HG03460 (cell line): Measurements from ENCODE around the gene PELI3.
A peak's percentile ranks its signal among the peaks of the same experiment; 100 is the strongest.

Experiments
- ATAC-seq: cut with Tn5 transposase; IDR thresholded peaks from one replicate; pipeline ENCODE4 v1.9.1; 2021; ENCODE audit not compliant: unreplicated experiment

Gene PELI3

DNA sequence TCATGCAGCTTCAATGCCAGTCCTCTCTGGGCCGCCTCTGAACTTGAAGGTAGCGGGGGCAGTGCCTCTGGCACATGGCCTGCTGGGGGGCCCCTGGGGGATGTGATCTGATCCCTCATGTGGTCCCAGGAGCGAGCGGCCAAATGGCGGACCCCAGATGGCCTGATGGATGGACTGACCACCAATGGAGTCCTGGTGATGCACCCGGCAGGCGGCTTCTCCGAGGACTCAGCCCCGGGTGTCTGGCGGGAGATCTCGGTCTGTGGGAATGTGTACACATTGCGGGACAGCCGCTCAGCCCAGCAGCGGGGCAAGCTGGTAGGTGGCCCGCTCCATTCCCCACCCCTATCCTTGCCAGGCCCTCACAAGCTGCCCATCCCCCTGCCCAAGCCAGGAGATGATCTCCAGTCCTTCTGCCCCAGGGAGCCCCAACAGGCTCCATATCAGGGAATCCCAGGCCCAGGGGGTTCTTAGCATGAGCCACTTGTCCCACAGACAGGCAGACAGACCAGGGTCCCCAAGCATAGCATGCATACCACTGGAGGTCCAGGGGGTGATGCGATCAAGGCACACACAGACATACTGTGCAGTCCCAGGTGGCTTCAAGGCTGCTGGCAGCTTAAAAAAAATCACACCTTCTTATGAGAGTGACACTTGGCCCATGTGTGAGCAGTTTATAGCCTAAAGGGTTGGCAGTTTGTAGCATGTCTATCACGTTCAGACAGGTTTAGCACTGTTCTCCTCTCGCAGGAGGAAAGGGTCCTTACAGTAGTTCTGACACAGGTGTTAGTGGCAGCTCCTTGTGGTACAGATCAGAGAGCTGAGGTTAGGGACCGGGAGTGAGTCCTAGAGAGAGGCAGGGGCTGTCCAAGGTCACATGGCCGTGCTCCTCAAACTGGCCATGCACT lies 7.2 kb downstream of the PELI3 start:
- ATAC-seq: no peak

DNA sequence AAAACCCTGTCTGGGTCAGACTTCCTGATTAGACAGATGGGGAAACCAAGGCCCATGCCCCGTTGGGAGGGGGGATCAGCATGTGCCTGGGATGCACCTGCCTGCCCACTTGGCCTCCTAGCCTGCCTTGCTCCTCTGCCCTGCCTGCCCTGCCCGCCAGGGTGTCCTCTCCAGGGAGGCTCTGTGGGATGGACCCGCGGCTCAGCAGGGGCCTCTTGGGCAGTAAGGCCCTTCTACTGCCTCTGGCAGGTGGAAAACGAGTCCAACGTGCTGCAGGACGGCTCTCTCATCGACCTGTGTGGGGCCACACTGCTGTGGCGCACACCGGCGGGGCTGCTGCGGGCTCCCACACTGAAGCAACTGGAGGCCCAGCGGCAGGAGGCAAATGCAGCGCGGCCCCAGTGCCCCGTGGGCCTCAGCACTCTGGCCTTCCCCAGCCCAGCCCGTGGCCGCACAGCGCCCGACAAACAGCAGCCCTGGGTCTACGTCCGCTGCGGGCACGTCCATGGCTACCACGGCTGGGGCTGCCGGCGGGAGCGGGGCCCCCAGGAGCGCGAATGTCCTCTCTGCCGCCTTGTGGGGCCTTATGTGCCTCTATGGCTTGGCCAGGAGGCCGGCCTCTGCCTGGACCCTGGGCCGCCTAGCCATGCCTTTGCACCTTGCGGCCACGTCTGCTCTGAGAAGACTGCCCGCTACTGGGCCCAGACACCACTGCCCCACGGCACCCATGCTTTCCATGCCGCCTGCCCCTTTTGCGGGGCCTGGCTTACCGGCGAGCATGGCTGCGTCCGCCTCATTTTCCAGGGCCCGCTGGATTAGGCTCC lies 8.9 kb downstream of the PELI3 start:
- no peak for ATAC-seq

DNA sequence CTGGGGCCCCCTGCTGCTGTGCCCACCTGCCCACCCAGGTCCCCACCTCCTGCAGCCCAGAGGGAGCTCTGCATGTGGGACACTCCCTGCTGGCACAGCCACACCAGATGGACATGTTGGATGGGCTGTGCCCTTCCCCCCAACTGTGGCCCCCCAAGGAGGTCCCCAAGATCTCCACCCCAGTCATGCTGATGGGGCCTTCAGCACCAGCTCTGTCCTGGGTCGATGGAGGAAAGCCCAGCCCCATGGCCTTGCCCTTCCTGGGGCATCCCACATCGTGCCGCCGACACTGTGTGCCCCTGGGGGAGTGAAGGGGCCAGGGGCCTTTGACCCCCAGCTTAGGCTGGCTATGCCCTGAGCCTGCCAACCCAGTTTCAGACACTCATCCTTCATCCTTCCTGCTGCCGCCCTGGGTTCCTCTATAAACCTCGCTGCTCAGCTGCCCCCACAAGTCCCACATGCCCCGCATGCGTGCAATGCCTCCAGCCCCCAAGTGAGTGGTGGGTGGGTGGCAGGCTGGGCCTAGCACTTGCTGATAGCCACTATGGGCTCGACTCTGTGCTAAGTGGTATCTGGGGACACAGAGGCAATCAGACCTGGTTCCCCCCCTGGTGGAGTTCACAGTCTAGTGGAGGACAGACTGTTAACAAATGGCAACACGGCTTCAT lies 9.6 kb downstream of the PELI3 start:
- no peak for ATAC-seq

DNA sequence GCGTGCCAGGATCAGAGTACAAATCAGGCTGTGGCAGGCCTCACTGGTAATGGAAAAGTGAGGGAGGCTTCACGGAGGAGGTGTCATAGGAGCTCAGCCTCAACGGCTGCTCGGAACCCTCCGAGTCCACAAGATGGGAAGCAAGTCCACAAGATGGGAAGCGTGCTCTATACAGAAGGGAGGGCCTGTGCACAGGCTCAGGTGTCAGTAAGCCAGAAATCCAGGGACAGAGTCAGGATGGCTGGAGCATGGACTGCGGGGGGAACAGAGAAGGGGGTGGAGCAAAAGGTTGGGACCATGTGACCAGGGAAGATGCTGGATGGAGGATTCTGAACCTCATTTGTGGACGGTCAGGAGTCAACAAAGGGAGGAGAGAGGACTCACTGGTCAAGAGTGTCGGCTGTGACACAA lies 10.1 kb downstream of the PELI3 start:
- ATAC-seq: no peak

DNA sequence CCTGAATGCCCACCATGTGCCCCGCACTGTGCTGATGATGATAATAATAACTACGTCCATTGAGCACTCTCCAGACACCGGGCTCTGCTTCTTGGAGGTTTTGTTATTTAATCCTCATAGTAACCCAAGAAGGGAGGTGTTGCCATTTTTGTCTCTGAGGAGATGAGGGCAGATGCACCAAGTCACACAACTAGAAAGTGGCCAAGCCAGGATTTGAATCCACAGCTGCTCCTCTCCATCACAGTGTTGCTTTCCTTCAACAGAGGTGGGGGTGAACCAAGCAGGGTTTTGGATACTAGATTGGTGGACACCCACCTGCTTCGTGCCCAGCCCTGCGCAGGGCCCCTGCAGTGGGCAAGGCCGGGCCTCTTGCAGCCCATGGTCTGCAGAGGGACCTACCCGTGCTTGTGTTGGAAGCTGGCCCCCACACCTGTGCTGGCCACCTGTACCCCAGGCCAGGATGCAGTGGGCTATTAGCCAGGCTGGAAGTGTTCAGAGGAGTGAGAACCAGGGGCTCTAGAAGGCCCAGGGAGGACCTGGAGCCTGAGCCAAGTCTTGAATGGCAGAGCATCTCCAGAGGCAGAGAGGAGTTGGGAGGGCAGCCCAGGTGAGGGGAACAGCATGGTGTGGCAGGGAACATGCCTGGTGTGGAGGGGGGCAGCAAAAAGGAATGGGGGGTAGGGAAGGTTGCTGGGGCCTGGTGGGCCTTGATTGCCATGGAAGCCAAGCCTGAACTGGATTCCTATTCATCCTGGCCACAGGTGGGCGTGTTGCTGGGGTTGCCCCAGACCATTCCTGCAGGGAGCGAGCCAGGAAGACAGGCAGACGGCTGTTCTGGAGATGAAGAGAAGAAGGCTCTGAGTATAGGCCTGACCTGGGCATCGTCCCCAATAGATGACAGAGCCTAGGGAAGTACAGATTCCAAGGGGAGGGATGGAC lies 10.8 kb downstream of the PELI3 start:
- ATAC-seq: no peak

DNA sequence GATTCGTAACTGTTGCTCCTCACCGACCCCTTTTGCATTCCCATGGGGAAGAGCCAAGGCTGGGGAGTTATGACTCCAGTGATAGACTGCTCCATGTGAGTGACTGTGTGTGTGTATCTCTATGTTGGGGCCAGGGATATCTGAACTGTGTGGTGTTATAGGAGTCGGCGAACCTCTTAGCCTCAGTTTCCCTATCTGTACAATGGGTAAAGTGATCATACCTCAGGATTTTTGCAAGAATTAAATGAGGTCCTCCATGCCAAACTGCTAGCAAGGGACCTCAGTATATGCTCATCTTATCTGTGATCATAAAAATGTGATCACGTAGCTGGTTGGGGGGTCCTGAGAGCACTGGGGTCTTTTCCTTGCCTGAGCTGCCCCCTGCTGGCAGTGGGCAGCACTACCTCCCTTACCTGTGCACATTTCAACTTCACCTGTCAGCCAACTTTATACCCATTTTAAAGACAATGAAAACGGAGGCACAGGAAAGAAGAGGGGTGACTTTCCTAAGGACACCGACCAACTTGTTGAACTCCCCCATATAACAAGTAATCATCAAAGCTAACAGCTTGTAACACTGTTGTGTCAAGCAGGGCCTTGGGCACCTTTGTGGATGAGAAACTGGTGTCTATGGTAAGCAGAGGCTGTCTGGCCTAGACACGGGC lies 12.2 kb downstream of the PELI3 start:
- ATAC-seq: no peak

DNA sequence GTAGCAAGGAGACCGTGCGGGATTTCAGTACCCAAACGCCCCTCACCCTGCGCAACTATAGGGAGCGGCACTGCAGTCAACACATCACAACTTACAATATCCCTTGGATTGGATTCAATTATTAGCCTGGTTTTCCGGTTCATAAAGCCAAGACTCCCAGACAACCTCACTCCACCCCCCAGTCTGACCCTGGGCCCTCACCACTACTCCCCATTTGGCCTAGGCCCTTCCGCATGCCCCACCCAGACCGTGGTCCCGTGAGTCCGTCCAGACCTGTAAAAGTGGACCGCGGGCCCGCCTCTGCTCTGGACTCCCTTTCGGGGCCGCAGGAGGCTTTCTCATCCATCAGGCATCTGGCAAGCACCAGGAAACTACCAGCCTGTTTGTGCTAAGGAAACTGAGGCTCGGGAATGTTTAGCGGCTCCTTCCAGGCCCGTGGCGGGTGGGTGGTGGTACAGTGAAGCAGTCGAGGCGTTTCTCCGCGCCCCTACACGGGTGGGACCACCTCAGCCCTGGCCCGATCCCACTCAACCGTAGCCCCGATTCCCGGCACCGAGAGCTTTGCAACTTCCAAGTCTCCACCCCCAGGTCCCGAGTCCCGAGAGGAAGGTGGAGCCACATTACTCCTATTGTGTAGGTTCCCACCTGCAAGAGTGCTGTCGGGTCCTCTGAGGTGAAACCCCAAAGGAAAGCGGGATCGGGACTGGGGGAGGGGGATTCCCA lies 12.8 kb downstream of the PELI3 start:
- ATAC-seq: peak; percentile 1

DNA sequence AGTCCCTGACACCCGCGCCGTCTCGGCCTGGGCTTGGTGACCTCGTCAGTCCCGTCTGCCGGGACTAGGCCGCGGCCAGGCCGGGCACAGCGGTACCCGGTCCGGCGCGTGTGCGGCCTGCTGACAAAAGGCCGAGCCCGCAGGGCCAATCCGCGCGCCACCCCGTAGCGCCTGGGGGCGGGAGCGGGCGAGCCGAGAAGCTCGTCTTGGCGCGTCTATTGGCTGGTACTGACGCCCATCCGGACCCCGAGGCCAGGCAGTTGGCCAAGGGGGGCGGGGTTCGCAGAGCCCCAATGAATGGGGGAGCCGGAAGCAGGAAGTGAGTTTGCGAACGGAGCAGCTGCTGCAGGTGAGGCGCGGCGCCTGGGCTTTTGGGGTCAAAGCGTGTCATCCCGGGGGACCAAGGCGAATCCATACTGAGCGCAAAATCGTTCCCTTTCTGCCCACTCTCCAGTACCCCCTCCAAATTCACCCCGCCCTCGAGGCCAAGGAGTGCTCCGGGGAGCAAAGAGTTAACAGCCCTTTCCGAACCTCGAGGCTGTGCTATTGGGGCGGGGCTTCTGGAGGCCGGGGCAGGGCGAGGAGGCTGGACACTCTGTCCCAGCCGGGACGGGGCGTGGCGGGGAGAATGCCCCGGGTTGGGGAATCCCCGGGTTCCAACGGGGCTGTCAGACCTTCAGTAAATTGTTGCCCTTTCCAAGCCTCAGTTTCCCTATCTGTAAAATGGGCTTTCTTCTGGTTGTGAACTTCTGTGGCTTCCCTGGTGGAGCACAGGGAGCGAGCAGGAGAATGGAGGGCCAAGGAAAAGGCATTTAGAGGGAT lies 13.6 kb downstream of the PELI3 start, which contains the start of gene DPP3:
Gene DPP3 (plus strand): TSS at position 318 of the 822 bp plus-strand sequence. CDS start 1,767 bp downstream, outside the sequence.
- peak; percentile 82 for ATAC-seq

DNA sequence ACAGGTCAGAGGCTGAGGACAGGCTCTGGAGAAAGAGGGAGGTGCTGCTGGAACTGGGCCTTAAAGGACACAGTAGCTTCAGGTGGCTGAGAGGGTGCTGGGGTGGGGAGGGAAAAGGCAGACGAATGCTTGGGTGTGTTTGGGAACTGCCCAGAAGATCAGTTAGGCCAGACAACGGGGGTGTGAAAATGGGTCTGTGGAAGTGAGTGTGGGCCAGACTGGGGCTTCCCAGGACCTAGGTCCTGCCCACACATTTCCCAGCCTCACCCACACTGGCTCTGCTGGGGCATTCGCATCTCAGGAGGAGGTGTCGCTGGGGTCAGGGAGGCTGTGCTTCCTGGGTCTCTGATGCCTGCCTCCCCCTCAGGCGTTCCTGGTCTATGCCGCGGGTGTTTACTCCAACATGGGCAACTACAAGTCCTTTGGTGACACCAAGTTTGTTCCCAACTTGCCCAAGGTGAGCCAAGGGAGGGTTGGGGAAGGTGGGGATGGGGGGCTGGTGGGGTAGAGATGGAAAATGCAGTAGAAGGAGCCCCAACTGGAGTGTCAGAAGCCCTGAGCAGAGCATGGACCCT lies 18.2 kb downstream of the PELI3 start:
- no peak for ATAC-seq

DNA sequence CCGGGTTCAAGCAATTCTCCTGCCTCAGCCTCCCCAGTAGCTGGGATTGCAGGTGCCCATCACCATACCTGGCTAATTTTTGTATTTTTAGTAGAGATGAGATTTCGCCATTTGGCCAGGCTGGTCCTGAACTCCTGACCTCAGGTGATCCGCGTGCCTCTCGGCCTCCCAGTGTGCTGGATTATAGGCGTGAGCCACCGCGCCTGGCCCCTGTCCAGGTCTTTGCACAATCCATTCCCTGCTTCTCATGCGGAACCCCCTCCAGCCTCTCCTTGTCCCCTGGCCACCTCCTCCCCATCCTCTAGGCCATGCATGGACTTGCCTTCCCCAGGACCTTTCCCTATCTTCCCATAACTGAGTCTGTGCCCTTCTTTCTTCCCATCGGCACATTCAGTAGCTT lies 22.3 kb downstream of the PELI3 start:
- ATAC-seq: no peak

DNA sequence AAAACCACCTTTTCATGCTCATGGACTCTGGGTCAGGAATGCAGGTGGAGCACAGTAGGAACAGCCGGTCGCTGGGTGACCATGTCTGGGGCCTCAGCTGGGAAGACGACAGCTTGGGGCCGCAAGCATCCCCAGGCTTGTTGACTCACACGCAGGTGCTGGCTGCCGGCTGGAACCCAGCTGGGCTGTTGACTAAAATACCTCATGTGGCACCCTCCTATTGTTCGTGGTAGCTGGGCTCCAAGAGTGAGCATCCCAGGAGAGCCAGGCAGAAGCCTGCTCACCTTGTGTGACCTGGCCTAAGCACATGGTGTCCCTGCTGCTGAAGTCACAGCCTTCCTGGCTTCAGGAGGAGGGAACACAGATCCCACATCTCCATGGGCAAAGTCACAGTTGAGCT lies 22.9 kb downstream of the PELI3 start:
- no peak for ATAC-seq

DNA sequence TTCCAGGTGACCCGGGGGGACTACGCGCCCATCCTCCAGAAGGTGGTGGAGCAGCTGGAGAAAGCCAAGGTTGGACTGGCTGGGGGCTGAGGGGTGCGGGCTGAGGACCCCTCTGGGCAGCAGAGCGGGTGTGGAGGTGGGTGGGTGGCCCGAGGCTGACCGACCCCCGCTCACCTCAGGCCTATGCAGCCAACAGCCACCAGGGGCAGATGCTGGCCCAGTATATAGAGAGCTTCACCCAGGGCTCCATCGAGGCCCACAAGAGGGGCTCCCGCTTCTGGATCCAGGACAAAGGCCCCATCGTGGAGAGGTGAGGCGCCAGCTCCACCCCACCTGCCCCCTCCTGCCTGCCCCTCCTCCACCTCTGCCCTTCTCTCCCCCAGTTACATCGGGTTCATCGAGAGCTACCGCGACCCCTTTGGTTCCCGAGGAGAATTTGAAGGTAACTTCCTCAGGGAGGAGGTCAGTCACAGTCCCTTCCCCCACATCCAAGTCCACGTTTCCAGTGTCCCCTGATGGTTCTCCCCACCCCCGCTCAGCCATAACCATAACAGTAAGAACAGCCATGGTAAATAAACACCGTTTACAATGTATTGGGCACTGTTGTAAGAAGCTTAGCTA lies 24.7 kb downstream of the PELI3 start:
- ATAC-seq: no peak

DNA sequence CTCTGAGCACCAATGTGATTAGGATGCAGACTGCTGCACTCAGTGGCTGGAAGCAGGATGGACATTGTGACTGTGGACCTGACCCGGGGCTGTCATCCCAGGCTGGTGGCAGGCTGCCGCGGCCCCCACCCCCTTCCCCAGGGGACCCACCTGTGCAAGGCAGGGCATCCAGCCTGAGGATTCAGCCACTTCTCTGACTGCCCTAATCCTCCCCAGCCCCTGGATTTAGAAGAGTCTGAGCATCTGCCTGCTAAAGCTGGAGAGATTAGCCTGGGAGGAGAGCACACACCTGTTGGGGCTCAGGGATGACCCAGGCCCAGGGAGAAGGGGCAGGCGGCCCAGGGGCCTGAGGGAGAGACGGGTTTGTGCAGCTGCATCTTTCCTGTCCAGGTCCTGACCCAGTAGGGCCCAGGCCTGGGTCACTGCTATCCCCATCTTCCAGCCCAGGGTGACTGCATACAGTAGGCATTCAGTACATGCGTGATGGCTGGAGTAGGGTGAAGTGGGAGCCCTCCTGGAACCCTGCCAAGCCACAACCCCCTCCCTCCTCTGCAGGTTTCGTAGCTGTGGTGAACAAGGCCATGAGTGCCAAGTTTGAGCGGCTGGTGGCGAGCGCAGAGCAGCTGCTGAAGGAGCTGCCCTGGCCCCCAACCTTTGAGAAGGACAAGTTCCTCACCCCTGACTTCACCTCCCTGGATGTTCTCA lies 25.6 kb downstream of the PELI3 start:
- ATAC-seq: no peak

DNA sequence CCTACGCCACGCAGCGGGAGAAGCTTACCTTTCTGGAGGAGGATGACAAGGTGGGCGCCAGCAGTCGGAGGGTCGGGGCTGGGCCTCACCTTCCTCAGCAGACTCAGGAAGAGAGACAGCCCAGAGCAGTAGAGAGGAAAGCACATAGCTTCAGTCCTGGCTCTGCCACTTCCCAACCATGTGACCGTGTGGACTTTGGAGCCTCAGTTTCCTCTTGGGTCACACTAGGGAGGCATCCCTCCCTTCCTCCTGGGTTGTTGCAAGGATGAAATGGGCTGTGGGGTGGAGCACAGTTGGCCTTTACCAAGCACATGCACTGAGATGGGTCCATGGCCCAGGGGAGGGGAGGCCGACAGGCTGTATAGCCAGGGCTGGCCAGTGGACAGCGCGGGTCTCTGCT lies 26.4 kb downstream of the PELI3 start:
- no peak for ATAC-seq

DNA sequence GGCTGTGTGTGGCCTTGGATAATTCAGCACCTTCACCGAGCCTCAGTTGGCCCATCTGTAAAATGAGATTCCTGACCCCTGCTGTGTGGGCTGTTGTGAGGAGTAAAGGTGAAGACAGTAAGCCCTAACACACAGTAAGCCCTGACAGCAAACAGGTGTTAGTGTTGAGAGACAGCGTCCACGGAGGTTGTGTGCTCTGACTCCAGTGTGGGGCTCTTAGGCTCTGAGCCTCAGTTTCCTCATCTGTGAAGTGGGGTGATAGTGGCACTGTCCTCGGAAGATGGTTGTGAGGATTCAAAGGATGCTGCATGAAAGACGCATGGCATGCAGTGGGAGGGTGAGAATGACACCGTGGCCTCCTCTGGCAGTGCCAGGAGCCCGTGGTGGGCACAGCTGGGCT lies 27.8 kb downstream of the PELI3 start:
- no peak for ATAC-seq

DNA sequence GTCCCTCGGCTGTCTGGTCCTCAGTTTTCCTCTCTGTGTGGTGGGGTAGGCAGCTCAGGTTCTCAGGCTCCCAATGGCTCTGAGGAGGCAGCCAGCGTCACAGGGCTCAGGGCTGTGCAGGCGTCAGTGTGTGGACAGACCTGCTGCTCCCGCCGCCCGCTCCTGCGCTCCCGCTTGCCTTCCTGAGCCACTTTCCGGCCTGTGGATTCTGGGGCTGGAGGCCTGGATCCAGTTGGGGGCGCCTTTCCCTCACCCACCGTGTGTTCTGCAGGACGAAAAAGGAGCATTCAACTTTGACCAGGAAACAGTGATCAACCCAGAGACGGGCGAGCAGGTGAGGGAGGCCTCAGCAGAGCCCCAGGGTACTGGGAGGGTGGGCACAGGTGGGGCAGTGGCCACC lies 28.2 kb downstream of the PELI3 start:
- ATAC-seq: no peak

DNA sequence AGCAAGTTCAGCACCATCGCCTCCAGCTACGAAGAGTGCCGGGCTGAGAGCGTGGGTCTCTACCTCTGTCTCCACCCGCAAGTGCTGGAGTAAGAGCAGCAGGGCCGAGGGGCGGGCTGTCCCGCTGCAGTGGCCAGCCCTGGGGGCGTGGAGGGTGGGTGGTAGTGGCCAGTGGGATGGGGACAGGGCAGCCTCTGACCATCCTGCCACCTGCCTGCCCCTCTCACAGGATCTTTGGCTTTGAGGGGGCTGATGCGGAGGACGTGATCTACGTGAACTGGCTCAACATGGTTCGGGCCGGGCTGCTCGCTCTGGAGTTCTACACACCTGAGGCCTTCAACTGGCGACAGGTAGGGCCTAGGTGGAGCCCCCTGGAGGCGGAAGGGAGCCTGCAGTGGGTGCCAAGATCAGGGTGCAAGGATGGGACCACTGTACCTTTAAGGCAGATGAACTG lies 28.7 kb downstream of the PELI3 start:
- no peak for ATAC-seq
